UCSD-AML1 (cell line): ENCODE measurements around the gene ASTN2.

Experiments used
- DNase-seq: peaks from one replicate; lab custom pipeline; 2025; ENCODE audit not compliant: unreplicated experiment; lab: John Stamatoyannopoulos, UW

ASTN2 gene

GRCh38 chr9:117180896-117181445, 233.9 kb downstream of the ASTN2 start:
- DNase-seq = no peak

- no peak for DNase-seq
Observed at GRCh38 chr9:117178596-117179375, 236.1 kb downstream of the ASTN2 start.

GRCh38 chr9:117170567-117170966, 244.3 kb downstream of the ASTN2 start:
- no peak for DNase-seq

- DNase-seq = no peak
Observed at GRCh38 chr9:117169089-117169621, 245.7 kb downstream of the ASTN2 start.

GRCh38 chr9:117164512-117164911, 250.3 kb downstream of the ASTN2 start:
- DNase-seq = no peak

- no peak for DNase-seq
Observed at GRCh38 chr9:117160254-117160653, 254.6 kb downstream of the ASTN2 start.

GRCh38 chr9:117156771-117157535, 257.9 kb downstream of the ASTN2 start:
- DNase-seq = no peak

- DNase-seq = no peak
Observed at GRCh38 chr9:117156144-117156688, 258.6 kb downstream of the ASTN2 start.

- no peak for DNase-seq
Observed at GRCh38 chr9:117153021-117153420, 261.8 kb downstream of the ASTN2 start.

- DNase-seq = no peak
Observed at GRCh38 chr9:117151716-117152115, 263.1 kb downstream of the ASTN2 start.

GRCh38 chr9:117149996-117150395, 264.9 kb downstream of the ASTN2 start:
- no peak for DNase-seq

GRCh38 chr9:117145811-117146490, 268.9 kb downstream of the ASTN2 start:
- DNase-seq = no peak

- no peak for DNase-seq
Observed at GRCh38 chr9:117145081-117145480, 269.8 kb downstream of the ASTN2 start.

GRCh38 chr9:117138231-117138630, 276.6 kb downstream of the ASTN2 start:
- no peak for DNase-seq

GRCh38 chr9:117136461-117136860, 278.4 kb downstream of the ASTN2 start:
- DNase-seq = no peak

- no peak for DNase-seq
Observed at GRCh38 chr9:117135501-117136098, 279.3 kb downstream of the ASTN2 start.

- DNase-seq = no peak
Observed at GRCh38 chr9:117134826-117135500, 279.9 kb downstream of the ASTN2 start.

- DNase-seq = no peak
Observed at GRCh38 chr9:117126871-117127270, 288.0 kb downstream of the ASTN2 start.

GRCh38 chr9:117125531-117125930, 289.3 kb downstream of the ASTN2 start:
- DNase-seq = no peak

- DNase-seq = no peak
Observed at GRCh38 chr9:117123729-117124128, 291.1 kb downstream of the ASTN2 start.
